GM19467 (cell line): ENCODE data around the gene PLXNA2.

Source experiments
- ATAC-seq: cut with Tn5 transposase; IDR thresholded peaks from one replicate; pipeline ENCODE4 v1.9.1; 2021; ENCODE audit warnings: mild to moderate bottlenecking, moderate library complexity; ENCODE audit not compliant: unreplicated experiment

The PLXNA2 gene

DNA sequence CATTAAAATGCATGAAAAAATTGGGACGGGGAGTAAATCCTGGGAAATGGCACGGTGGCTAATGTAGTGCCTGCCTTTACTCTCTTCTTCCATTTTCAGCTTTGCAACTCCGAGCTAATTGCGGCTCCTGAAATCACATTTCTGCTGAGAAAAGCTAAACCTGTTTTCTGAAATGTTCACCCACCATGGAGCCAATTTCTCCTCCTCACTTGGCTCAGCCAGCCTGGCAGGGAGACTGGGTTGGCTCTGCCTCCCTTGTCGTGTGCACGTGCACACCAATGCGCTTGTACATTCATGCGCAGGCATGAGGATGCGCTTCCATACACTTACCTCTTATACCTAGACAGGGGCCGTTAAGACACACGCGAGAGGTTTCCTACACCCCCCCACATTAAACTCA is 165.4 kb downstream of the PLXNA2 start:
- no peak for ATAC-seq

DNA sequence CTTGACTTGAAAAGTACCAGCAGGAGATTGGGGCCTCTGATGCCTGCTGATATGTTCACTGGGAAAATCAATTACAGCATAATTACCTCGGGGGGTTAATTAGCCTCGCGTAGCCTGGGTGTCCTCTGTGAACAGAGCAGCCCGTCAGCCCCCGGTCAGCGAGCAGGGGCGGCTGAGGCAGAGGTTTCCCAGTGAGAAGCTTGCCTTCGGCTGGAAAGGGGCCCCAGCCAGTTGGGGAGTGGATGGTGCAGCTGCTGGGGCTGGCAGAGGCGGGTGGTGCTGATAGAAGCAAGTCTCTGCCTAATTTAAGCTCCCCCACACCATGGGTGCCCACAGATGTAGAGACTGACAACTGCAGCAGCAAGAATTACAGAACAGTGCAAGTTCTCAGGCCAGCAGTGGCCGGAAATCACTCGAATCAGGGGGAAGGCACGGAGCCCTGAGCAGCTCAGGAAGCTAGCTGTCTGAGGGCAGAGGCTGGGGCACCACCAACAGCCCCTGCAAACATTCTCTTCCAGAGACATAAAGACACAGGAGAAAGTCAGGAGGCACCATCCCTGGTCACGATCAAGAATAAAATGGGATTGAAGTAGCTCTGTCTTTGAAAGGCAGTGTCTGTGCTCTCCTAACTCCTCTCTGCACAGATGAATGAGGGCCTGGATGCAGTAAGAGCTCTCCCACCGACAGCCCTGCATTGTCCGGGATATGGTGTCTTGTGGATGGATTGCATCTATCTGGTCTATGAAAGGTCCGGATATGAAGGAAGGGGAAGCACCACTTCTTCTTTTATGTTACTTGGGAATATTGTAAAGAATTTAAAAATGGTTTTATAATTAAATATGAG is 166.7 kb downstream of the PLXNA2 start:
- no peak for ATAC-seq

DNA sequence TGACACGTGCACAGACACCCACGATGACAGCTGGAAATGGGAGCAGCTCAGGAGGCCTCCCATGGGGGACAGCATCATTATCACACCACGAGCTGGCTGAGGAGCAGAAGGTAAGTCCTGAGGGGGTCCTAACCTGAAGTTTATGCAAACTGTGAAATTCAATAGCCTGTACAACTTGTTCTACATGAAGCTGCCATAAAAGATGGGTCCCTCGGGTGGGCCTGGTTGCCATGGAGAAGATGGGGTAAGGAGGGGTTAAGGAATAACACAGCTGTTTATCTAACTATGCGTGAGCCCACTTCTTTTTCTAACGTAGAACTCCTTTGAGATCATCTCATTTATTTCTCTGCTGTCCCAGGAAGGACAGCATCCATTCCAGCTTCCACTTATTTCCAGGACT is 169.8 kb downstream of the PLXNA2 start:
- ATAC-seq: no peak

DNA sequence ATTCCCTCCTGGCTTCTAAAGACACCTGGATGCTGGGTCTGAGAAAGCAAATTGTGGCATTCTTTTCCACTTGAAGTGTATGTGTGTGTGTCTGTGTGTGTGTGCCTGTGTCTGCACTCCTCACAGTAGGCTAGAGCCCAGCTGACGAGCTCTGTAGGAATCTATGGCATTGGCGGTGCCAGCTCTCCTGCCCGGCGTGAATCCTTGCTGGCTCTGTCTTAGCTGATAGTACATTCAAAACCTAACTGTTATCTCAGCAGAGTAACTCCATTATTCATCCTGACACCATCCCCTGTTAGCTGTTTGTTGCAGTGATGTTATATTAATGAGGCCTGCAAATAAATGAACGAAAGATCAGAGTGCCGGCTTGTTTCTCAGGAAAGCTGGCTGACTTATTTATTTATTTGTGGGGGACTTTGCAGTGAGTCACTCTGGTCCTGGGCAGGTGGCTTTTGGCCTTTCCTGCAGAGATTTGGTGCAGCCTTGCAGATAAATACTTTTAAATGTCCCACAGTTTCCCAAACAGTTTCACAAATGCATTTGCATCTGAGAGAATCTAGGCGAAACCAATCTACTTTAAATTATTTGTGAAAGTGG is 172.7 kb downstream of the PLXNA2 start:
- no peak for ATAC-seq

DNA sequence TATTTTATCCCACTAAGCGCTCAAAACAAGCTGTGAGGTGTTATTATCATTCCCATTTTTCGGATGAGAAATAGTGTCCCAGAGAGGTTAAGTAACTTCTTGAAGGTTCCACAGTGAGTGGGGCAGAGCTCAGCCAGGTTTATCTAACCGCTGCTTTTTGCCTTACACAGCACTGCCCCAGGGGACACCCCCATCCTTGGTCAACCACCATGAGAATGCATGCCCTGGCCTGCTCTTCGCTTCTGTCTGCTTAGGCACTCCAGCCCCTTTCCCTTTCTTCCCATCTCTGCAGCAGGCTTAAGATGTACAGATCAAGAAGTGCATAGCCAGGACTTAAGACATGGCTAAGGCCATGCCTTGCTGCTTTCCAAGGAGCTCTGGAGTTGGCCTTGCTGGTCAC is 174.3 kb downstream of the PLXNA2 start:
- ATAC-seq: no peak

DNA sequence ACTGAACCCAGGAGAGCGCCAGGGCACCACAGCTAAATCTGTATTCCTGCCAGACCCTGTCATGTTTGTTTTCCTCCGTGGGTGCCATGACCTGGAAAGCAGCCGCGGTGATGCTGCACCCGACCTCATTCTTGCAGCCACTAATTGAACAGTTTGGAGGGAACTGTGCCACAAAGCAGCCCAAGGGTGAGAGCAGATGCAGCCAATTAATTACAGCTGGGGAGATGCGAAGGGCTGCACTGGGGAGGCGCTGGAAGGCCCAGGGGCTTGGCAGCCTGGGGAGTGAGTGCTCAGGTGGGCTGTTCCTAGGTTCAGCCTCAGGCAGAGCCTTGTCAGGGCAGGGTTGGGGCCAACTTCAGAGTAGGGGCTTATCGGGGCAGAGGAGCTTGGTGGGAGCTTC is 174.9 kb downstream of the PLXNA2 start:
- ATAC-seq: no peak

DNA sequence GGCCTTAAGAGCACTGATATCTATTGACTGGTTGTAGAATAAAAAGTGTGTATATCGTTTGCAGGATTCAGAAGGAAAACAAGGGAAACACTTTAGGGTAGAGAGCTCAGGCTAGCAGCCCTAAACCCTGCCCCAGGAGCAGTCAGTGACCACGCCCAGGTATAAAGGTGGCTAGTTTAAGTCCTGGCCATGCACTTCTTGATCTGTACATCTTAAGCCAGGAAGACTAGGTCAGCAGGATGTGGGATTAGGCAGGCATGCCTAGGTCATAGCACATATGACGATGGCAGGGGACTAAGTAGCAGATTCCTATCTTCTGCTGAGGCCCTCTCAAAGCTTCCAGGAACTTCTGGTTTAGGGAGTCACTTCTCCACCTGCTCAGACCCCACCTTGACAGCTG is 175.3 kb downstream of the PLXNA2 start:
- no peak for ATAC-seq

DNA sequence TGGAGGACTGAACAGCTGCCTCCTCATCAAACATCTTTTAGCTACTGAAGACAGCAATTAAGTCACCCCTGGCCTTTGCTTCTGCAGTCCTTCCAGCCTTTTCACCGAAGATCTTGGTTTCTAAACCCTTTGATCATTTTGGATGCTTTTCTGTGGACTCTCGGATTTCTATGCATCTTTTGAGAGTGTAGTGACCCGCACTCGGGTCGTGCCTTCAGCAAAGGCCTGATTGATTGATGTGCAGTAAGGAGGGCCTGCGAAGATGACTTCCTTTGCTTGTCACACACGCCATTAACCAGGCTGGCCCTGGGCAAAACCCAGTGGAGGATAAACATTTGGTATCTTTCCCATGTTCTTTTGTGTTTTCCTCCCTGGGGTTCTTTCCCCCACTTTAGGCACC is 175.8 kb downstream of the PLXNA2 start:
- ATAC-seq: no peak

DNA sequence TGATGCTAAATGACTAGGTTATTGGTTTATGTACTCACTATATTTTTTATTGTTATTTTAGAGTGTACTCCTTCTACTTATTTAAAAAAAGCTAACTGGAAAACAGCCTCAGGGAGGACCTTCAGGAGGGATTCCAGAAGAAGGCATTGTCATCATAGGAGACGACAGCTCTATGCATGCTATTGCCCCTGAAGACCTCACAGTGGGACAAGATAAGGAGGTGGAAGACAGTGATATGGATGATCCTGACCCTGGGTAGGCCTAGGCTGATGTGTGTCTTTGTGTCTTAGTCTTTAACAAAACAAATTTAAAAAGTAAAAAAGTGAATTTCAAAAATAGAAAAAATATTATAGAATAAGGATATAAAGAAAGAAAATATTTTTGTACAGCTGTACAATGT is 177.6 kb downstream of the PLXNA2 start:
- no peak for ATAC-seq

DNA sequence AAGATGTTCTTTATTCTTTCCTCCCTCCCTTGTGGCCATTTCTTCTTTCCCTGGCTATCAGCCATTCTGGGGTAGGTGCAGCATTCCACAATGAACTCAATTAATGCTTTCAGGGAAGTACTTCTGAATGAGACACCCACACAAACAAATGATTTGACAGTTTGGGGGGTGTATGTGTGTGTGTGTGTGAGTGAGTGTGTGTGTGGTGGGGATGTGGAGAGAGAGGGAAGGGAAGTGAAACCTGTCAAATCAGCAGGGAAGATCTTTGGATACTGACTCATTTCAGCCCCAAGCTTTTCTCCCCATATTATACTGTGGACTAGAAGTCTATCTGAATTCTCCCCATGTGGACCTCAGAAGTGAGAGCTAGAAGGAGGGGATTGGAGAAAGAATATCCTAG is 178.3 kb downstream of the PLXNA2 start:
- ATAC-seq: no peak

DNA sequence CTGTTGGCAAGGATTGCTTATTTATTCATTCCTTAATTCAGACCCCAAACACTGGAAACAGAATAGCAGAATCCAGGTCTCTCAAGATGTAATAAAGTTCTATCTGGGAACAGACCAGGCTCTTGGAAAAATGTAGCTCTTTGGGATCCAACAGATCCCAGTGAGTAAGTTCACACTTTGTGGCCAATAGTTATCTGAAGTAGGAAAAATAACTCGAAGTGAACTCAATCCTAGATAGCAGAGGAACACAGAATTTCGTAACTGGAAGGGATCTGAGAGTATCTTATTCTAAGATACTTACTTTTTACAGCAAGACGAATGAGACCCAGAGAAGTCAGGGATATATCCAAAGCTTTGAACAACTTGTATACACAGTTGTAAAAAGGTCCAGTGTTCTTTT is 182.6 kb downstream of the PLXNA2 start:
- ATAC-seq: no peak

DNA sequence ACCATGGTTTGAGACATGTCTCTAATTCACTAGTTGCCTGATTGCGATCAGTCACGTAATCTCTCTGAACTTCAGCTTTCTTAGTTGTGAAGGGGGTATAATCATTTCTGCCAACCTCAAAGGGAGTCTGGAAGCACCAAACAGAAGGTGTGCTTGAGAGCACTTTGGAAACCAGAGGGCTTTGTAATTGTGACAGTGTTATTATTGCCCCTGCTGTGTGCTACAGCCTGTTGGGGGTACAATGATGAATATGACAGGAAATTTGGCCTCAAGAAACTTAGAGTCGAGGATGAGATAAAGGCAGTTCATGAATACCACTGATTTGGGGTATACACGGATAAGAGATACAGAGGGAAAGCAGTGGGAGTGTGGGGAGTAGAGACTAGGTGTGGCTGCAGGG is 183.1 kb downstream of the PLXNA2 start:
- no peak for ATAC-seq

DNA sequence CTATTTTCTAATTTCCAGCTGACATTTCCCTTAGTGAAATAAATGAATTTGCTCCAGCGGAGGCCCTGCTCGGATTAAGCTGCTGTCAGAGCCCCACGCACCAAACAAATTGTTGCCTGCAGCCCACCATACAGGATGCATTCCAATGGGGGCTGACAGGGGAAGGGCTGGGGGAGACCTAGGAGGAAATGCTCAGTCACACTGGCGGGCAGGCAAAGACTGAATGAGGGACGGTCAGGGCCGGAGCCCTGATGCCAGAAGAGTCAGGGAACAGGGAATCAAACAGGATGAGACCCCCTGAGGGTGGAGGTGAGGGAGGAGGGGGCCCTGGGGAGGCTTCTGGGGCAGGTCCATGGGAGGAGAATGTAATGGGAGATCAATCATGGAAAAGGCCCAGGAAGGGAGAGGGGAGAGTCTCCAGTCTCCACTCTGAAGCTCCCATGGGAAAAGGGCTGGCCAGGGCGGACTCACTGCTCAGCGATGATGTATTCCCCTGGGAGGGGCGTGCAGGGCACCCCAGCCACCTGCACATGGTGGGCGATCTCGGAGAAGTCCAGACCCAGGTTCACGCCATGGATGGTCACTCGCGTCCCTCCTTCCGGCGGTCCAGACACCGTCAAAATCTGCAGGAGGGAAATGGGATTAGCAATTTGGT is 183.8 kb downstream of the PLXNA2 start:
- no peak for ATAC-seq

DNA sequence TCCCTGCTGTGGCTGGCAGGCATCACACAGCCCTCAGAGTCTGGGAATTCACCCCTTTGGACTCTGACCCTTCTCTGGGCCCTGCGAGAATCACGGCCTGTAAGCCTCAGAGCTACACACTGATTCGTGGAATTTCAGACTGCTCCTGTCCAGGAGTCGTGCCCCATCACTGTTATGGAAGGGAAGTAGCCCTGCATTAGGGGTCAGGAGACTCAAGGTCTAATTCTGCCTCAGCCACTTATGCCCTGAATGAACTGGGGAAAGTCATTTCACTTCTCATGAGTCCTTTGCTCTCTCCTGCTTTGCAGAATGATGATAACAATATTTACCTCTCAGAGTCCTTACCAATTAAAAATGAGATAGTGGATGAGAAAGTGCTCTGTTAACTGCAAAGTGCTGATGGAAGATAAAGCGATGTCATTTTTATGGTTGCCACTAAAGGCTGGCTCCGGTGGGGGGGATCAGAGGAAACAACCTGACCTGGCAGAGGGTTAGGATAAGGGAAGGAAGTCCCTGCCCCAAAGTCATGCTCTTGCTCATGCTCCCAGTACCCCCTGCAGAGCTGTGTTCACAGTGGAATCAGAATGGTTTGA is 184.7 kb downstream of the PLXNA2 start:
- no peak for ATAC-seq

DNA sequence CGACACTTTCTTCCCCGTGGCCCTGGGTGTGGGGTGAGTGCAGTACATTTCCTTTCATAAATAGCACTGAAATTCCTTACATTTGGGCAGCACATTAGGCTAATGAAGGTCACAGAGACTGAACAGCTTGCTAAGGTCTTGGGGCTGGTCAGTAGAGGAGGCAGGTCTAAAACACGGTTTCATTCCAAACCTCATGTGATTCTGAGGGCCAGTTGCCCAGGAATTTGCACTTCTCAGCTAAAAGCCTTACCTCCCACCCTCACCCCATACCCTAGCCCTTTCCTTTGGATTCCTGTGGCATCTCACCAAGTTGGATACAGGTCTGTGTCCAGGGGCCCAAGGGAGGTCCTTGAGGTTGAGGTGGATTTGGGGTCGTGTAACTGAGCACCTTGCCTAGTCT is 185.4 kb downstream of the PLXNA2 start:
- ATAC-seq: no peak

DNA sequence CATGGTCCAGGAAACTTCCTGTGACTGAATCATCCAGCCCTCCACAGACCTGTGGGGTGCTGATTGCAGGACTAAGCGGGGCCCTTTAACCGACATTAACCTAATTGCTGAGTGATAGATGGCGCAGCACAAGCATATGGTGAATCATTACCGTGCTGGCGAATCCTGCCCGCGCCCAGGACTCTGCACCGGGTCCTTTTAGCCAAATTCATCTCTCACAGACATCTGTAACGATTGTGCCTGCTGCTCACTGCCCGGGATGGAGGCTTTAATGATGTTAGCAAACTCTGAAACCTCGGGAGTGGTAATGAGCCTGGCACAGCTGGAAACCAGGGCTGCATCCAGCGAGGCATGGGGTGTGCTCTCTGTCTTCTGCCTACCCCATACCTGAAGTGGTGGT is 185.9 kb downstream of the PLXNA2 start:
- no peak for ATAC-seq

DNA sequence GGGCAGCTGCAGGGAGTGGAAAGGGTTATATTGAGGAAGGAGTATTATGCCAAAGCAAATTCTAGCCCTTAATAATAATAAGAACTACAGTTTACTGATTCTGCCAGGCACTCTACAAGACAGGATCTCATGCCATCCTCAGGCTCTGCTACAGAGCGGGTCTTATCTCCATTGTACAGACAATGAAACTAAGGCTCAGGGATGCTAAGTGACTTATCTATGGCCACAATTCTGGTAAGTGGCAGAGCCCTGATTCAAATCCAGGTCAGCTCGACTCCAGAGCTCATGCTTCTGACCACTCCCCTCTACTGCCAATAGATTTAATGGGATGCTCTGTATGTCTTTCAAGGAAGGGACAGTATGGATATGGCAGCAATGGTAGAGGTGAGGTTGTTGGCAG is 187.1 kb downstream of the PLXNA2 start:
- no peak for ATAC-seq

DNA sequence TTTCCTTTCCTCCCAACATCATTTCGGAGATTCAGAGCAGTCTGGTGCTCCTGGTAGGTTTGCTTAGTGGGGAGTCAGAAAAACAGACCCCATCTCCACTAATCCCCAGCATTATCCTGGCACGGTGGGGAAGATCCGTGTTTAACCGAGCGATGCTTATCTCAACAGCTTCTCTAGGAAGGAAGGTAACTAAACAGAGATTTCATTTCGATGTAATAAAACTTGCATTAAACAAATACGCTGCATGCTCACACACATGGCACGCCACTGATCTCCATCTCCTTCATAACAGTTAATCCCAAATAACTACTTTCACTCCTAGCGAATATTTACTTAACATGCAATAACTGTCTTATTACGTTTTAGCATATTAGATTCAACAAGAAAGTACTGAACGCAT is 188.6 kb downstream of the PLXNA2 start:
- ATAC-seq: no peak

DNA sequence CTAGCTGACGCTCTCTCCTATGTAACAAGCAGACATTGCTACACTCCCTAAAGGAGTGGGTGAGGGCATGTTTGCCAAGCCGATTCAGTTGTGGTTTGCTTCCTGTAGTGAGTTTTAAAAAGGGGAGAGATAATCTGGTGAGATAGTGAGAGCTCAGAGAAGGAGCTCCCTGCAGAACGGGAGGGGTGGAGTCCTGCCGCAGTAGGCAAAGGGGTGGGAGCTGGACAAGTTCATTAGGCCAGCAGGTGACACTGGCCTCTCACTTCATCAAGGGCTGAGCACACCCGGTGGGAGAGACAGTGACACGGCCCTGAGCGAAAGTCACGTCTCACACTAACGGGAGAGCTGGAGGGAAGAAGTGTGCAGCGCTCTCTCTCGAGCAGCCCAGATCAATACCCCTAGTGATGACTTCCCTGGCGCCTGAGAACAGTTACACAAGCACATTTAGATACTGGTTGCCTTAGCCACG is 189.2 kb downstream of the PLXNA2 start:
- ATAC-seq: no peak

DNA sequence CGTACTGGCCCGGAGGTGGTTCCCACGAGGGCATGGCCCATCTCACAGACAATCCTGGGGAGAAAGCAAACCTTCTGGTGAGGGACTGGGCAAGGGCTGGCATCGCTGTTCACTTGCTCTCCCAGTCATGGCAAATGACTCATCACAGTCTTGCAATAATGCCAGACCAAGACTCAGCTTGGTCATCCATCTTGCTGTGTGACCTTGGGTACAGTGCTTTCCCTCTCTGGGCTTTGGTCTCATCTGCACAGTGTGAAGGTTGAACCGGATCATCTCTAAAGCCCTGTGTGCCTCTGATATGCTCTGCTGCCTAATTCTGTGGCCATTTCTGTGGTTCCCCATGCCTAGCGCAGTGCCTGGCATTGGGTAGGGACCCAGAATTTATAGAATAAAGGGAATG is 189.7 kb downstream of the PLXNA2 start:
- no peak for ATAC-seq

DNA sequence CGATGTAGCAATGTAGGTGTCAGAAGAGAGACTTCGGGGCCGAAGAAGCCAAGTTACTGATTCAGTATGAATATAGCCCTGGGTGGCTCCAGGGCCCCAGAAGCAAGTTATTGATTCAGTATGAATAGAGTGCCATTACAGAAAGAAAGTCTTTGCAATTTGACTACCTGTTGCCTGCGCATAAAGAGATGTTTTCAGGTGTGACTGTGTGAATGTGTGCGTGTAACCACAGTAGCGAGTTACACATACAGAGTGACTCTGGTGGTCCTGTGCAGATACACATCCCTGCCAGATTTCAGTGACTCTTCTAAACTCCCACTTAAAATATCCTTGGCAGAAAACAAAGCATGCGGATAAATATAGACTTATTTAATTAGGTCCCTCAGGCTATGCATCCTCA is 190.5 kb downstream of the PLXNA2 start:
- no peak for ATAC-seq

DNA sequence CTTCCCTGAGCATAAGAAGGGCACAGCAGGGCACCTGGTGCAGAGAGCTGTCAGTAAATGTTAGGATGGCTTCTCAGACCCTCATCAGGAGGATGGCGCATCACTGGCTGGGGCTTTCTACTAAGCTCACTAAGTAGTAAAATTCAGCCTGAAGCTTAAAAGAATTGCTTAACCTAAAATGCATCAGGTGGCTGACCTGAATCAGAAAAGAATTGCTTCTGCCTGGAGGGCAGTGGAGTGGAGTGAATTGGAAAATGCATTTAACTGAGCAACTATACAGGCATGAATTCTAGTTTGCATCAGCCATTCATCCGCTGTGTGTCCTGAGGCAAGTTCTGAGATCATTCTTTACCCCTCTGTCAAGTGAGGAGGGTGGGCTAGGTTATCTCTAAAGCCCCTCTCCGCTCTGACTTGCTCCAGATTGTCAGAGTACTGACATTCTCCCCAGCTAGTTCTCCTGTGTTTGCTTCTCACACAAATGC is 191.2 kb downstream of the PLXNA2 start:
- ATAC-seq: no peak
